ENCODE data around the gene RNF225. TPM values are rescaled to one million over a fixed set of nuclear protein-coding genes. Genes with fewer than 3 reads are reported as not detected.

RNF225 gene
- total RNA-seq, 1 experiment from 2014 or later, result 0.73 TPM

GRCh38 chr19:58349590-58349989, 45.9 kb upstream of the RNF225 start:
- Histone ChIP-seq H3K36me3 (ENCODE audit: control insufficient read depth, insufficient read depth, low read length) (no peaks in the 10 kb centered on the region), H3K4me3 (ENCODE audit: low read depth, low read length) (no peak overlapping the region), H3K9me3 (no peaks in the 10 kb centered on the region), H3K27me3 (replicated peaks; ENCODE audit: control insufficient read depth, insufficient read depth, low read length) (no peaks in the 10 kb centered on the region), H3K4me1 (no peaks in the 10 kb centered on the region)
- Mint-ChIP-seq H3K4me3 (ENCODE audit: unreplicated experiment) (no peak overlapping the region), H3K27me3 (ENCODE audit: insufficient read depth, unreplicated experiment) (peaks cover 4% of the 10 kb centered on the region), H3K4me1 (ENCODE audit: low read depth, unreplicated experiment) (no peaks in the 10 kb centered on the region), H3K27ac (ENCODE audit: unreplicated experiment) (no peak overlapping the region), H3K36me3 (ENCODE audit: insufficient read depth, unreplicated experiment) (no peaks in the 10 kb centered on the region), H3K9me3 (ENCODE audit: unreplicated experiment) (no peaks in the 10 kb centered on the region)
- no peak for DNase-seq
- BruUV-seq (replicated peaks), result no TSS peak
- ChIA-PET CTCF (no interaction called here), POLR2A (no interaction called here)
- intact Hi-C loops (cut with micrococcal nuclease; ENCODE audit: unreplicated experiment), result no loop called here
- TF ChIP-seq, protein P1, sequence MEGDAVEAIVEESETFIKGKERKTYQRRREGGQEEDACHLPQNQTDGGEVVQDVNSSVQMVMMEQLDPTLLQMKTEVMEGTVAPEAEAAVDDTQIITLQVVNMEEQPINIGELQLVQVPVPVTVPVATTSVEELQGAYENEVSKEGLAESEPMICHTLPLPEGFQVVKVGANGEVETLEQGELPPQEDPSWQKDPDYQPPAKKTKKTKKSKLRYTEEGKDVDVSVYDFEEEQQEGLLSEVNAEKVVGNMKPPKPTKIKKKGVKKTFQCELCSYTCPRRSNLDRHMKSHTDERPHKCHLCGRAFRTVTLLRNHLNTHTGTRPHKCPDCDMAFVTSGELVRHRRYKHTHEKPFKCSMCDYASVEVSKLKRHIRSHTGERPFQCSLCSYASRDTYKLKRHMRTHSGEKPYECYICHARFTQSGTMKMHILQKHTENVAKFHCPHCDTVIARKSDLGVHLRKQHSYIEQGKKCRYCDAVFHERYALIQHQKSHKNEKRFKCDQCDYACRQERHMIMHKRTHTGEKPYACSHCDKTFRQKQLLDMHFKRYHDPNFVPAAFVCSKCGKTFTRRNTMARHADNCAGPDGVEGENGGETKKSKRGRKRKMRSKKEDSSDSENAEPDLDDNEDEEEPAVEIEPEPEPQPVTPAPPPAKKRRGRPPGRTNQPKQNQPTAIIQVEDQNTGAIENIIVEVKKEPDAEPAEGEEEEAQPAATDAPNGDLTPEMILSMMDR (IDR thresholded peaks at IDR 0.05; ENCODE audit: insufficient read depth in 1 of 2, low read depth in 1 of 2, low read length in 1 of 2, severe bottlenecking in 1 of 2, unreplicated experiment in 1 of 2), result no peak

DNA sequence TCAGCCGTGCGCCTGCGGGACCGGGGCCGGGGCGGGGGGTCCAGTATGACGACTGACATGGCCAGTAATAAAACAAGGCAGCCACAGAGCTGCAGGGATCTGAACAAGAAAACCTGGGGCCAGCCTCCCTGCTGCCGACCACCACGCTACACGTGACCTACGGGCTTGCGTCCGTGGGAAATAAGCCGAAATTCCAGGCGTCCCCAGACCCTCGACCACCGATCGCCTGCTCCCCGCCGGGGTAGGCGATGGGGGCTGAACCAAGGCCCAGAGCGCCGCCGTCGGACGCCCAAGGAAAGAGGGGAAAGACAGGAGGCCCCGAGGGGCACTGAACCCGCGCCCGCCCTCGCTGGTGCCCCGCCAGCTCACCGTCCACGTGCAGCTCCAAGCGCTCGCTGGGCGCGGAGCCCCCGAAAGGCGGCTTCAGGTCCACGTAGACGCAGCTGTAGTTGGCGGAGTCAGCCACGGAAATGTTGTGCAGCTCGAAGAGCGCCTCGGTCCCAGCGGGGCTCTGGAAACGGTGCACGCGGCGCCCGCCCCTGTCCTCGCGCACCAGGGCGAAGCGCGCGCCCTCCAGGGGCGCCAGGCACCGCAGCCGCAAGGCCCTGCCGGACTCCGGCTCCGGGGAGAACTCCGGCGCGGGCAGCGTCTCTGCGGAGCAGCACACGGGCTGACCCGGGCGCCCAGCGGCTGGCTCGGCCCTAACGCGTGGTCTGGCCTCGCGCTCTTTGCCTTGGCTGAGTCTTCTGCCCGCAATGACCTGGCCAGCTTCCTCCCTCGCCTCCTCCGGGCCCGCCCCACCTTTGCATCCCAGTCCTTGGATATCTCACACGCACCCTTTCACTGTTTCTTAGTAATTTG, 45.2 kb upstream of the RNF225 start:
- ChIA-PET CTCF (no interaction called here), POLR2A (no interaction called here)
- H3K4me3 Mint-ChIP-seq (ENCODE audit: unreplicated experiment), result no peak overlapping the region

DNA sequence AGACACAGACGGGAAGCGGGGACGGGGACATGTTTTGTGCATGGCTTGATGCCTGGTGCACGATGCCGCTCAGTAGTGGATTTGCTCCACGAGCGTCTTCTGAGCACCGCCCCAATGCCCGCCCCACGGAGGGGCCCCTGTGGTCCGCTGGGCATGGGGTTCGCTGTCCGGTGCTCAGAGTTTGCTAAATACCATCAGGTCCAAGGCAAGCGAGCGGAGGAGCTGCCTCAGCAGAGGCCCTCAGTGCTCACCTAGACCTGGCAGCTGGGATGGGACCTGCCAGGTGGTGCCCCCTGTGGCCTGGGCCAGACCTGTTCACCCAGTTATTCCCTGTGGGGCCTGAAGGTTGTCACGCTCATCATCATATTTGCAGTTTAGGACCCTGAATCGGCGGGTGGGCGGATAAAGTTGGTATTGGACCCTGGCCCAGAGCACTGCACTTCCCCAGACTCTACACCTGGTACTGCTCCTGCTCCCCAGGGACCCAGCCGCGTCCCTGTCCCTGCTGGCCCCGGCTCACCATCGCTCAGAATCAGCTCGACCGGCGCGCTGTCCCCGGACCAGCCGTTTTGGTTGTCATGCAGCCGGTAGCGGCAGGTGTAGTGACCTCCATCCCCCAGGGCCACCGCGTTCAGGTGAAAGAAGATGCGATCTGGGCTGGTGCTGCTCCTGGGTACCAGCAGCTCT, 44.4 kb upstream of the RNF225 start:
- no peaks in the 10 kb centered on the region for H3K9me3 Mint-ChIP-seq (ENCODE audit: unreplicated experiment)
- Histone ChIP-seq H3K36me3 (ENCODE audit: control insufficient read depth, insufficient read depth, low read length) (no peaks in the 10 kb centered on the region), H3K27me3 (replicated peaks; ENCODE audit: control insufficient read depth, insufficient read depth, low read length) (no peaks in the 10 kb centered on the region), H3K4me3 (ENCODE audit: low read depth, low read length) (no peak overlapping the region), H3K4me1 (no peaks in the 10 kb centered on the region), H3K9me3 (no peaks in the 10 kb centered on the region)
- intact Hi-C loops (cut with micrococcal nuclease; ENCODE audit: unreplicated experiment), result no loop called here
- no peaks in the 10 kb centered on the region for H3K36me3 Mint-ChIP-seq (ENCODE audit: insufficient read depth, unreplicated experiment)
- no peak overlapping the region for H3K27ac Mint-ChIP-seq (ENCODE audit: unreplicated experiment)
- TF ChIP-seq, protein P1 (IDR thresholded peaks at IDR 0.05; ENCODE audit: insufficient read depth in 1 of 2, low read depth in 1 of 2, low read length in 1 of 2, severe bottlenecking in 1 of 2, unreplicated experiment in 1 of 2), result no peak
- BruUV-seq (replicated peaks), result no TSS peak
- DNase-seq, result no peak
- ChIA-PET CTCF (no interaction called here), POLR2A (interaction anchor here (0.7 kb wide), 1 partner anchor 12 kb away, joined by 4 read pairs; no protein-coding TSS in a partner anchor)
- H3K4me1 Mint-ChIP-seq (ENCODE audit: low read depth, unreplicated experiment), result no peaks in the 10 kb centered on the region
- no peak overlapping the region for H3K4me3 Mint-ChIP-seq (ENCODE audit: unreplicated experiment)
- H3K27me3 Mint-ChIP-seq (ENCODE audit: insufficient read depth, unreplicated experiment), result peaks cover 4% of the 10 kb centered on the region

More for the DNA sequence above, 45.2 kb upstream of the RNF225 start:
- Histone ChIP-seq H3K27me3 (replicated peaks; ENCODE audit: control insufficient read depth, insufficient read depth, low read length) (no peaks in the 10 kb centered on the region), H3K4me3 (ENCODE audit: low read depth, low read length) (no peak overlapping the region), H3K36me3 (ENCODE audit: control insufficient read depth, insufficient read depth, low read length) (no peaks in the 10 kb centered on the region), H3K9me3 (no peaks in the 10 kb centered on the region), H3K4me1 (no peaks in the 10 kb centered on the region)
- BruUV-seq (replicated peaks), result no TSS peak
- Mint-ChIP-seq H3K9me3 (ENCODE audit: unreplicated experiment) (no peaks in the 10 kb centered on the region), H3K4me1 (ENCODE audit: low read depth, unreplicated experiment) (no peaks in the 10 kb centered on the region), H3K27me3 (ENCODE audit: insufficient read depth, unreplicated experiment) (peaks cover 4% of the 10 kb centered on the region), H3K27ac (ENCODE audit: unreplicated experiment) (no peak overlapping the region), H3K36me3 (ENCODE audit: insufficient read depth, unreplicated experiment) (no peaks in the 10 kb centered on the region)
- intact Hi-C loops (cut with micrococcal nuclease; ENCODE audit: unreplicated experiment), result no loop called here
- TF ChIP-seq, protein P1 (IDR thresholded peaks at IDR 0.05; ENCODE audit: insufficient read depth in 1 of 2, low read depth in 1 of 2, low read length in 1 of 2, severe bottlenecking in 1 of 2, unreplicated experiment in 1 of 2), result no peak
- DNase-seq, result no peak

Measured in Caco-2 (cell line).